ENCODE results near the gene DIPK1A.

GRCh38 chr1:92884195-92884594, 77.1 kb downstream of the DIPK1A start:
- TF ChIP-seq CTCF (IDR thresholded peaks at IDR 0.05) (no peak), CEBPB (IDR thresholded peaks at IDR 0.05) (no peak), USF2 (IDR thresholded peaks at IDR 0.05) (no peak), FOSL2 (IDR thresholded peaks at IDR 0.05) (no peak), FOSL2 (CRISPR knock-in tag; IDR thresholded peaks at IDR 0.05) (no peak)
